GM19455 (cell line): ENCODE measurements around the gene ZNF516.

Experiments
- ATAC-seq: cut with Tn5 transposase; IDR thresholded peaks from one replicate; pipeline ENCODE4 v1.9.1; 2021; ENCODE audit not compliant: unreplicated experiment

ZNF516 gene

DNA sequence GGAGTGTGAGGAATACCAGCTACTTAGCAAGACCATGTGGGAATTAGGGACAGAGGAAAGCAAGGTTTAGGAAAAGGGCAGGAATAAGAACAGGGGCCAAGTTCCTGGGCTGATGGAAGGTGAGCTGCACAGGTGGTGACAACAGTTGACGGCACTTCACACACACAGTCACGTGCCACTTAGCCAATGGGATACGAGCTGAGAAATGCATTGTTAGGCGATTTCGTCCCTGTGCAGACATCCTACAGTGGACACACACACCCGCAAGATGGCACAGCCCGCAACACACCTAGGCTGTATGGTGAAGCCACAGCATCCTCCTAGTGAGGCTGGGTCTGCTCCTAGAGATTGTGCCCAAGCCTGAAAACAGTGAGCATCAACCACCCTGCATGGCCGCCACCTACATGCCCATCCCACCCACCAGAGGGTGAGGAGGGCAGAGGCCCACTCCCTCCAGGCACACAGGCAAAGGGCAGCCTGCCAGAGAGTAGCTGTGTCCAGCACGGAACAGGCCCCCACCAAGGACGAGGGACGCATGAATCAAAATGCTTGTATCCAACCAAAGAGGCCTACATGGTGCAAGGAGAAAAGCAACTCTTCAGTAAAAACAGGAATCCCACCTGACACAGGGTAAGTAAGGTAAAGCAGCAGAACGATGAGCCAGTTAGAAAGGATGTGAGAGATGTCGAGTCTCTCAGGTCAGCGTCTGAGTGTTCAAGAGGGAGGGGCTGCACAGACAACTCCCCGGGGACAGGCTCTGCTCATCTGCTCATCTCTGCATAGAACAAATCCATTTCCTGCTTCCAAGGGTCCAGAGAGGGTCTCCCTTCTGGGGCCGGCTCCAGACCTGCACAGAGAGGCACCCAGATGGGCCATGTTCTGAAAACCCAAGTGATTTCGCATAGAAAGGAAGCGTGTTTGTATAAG, 51.3 kb downstream of the ZNF516 start:
- no peak for ATAC-seq

DNA sequence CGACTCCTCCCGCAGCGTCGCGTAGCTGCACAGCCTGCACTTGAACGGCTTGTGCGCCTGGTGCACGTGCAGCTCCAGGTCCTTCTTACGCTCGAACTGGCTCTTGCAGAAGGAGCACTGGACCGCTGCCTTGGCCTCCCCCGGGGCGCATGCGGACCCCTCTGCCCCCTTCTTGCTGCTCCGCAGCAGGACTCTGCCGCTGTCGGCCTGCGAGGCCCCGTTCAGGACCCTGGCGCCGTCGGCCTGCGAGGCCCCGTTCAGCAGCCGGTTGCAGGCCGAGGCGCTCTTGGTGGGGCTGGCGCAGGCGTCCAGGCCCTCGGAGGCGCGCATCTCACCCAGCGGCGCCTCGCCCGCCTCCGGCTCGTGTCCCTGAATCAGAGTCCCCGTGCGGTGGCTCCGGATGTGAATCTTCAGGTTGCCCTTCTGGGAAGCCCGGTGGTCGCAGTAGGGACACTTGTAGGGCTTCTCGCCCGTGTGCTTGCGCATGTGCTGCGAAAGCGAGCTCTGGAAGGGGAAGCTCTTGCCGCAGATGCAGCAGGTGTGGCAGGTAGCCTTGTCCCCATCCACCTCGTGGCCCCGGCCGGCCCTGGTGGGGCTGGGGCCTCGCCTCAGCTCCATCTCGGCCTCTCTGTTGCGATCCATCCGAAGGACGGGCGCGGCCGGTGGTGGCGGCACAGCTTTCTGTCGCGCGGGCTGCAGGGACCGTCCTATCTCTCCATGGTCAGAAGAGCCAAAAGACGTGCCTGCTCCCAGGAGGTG, 52.5 kb downstream of the ZNF516 start:
- ATAC-seq, result no peak

GRCh38 chr18:76441668-76442412, 53.2 kb downstream of the ZNF516 start:
- no peak for ATAC-seq

GRCh38 chr18:76441002-76441667, 53.9 kb downstream of the ZNF516 start:
- ATAC-seq, result no peak

- no peak for ATAC-seq
Observed at GRCh38 chr18:76437910-76438309, 57.1 kb downstream of the ZNF516 start.

- no peak for ATAC-seq
Observed at GRCh38 chr18:76437011-76437410, 58.0 kb downstream of the ZNF516 start.

- no peak for ATAC-seq
Observed at GRCh38 chr18:76436342-76436741, 58.7 kb downstream of the ZNF516 start.

DNA sequence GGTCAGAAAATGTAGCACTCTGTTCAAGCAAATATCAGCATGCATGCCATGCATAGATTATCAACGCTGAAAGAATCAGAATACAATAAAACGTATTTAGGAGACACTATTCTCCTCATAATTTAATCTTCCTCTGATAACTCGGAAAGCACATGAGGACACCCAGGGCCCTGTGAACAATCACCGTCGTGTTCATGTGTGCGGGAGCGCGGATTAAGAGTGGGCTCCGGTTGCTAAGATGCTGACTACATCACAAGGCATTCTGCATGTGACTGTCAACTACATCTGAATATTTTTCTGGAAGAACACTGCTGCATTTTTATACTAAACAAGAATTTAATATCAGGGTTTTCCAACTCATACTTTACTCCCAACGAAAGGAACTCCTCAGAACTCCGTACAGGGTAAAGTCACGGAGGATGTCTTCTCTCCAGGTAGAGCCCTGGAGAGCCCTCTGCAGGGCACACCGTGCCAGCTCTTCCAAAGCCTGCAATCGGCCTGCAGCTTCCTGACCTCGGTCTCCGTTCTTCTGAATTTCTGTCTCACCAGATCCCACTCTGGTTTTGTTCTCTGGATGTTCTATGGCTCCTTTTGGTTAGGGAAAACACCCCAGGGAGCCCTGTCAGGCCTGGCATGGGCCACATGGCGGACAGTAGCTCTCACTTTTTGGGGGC, 59.6 kb downstream of the ZNF516 start:
- ATAC-seq, result no peak

DNA sequence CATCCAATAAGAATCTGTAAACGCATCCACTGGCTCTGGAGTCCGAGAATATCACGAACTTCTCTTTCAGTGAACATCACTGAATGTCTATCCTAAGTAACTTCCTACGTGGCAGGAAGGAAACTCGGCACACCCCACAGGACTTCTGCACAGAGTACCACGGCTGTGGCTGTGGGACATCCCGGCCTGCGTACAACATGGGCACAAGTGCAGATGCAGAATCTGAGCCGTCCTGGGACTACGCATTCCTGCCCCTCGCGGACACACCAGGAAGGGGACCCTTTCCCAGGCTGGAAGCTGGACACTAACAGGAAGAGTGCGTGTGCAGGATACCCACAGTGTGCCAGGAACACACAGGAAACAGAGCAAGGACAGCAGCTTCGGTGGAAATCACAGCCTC, 60.6 kb downstream of the ZNF516 start:
- no peak for ATAC-seq

GRCh38 chr18:76433788-76434187, 61.3 kb downstream of the ZNF516 start:
- ATAC-seq, result no peak

DNA sequence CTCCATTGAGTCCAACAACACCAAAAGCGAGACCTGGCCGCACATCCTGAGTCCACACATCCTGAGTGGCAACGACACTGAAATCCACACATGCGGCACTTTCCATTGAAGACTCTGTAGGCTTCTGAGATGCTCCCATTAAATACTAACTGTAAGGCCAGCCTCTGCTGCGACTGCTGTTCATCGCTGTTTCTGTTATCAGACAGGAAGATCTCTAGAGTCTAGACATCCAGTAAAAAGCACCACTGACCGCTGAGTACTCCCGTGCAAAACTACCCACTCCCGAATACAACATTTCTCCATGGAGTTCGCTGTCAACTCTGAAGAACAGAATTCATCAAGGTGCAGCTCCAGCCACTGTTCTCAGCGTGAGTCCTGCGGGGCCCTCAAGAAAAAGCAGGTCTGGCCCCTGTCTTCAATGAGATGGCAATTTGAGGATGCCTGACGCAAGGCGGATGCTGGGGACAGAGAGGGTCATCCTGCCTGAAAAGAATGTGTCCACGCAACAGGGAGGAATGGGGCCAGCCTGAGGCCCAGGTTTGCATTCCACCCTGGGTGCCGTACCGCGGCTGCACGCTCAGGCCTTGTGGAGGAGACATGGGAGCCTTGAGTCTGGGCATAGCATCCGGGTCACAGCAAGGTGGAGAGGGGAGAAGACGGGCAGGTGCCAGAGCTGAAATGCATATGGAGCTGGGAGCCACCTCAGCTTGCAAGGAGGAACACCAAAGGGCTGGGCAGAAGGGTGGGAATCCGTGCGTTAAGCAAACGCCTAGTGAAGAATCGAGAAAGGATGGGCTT, 61.9 kb downstream of the ZNF516 start:
- no peak for ATAC-seq

GRCh38 chr18:76432274-76432755, 62.7 kb downstream of the ZNF516 start:
- no peak for ATAC-seq

- ATAC-seq, result no peak
Observed at GRCh38 chr18:76431437-76432273, 63.4 kb downstream of the ZNF516 start.

DNA sequence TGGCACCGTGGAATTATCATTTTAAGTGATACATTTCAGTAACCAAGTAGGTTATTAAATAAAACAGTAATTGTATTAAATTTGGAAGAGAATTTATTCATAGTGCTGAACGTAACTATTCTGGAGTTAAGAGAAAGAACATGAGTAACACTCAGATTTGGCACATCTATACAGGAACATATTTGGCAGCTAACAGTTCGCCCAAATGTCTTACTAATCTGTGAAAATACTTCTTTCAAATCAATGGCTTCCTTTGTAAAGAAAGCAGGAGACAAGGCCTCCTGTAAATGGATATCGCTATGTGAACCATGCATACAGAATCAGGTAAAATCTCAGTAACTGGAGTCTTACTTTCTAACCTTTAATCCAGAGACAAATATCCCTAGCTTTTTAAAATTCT, 64.4 kb downstream of the ZNF516 start:
- no peak for ATAC-seq

DNA sequence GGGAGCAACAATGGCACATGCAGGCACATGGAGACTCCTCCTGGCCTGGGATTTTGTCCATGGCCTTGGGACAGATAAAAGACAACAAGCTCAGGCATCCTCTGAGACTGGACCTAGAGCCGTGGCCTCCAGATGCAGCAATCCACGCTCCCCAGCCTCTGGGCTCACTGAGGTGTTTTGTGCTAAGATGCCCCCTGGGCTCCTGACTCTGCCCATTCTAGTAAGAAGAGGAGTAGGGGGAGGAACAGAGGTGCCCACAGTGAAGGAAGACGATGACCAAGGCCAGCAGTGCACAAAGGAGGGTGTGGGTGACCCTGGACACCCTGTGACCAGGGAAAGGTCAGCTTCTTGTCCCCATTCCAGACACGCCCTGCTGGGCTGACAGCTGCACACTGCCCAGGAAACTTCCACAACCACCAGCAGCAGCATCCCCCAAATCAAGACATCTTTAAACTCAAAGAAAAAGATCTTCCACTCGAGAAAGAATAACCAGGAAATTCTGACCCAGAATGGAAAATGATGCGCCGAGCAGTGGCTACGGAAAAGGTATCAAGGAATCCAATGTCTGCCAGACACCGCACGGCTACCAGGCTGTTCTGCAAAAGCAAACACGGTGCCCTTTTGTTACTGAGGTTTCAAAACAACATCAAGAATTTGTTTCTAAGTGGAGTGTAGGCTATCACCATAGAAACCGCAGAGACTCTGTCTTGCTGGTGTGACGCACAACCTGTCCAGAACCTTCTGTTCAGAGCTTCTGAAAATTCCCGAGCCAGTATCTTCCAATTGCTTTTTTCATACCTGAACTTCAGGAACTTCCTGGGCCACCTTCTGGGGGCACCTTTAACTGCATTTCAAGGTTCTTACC, 65.5 kb downstream of the ZNF516 start:
- ATAC-seq, result no peak

DNA sequence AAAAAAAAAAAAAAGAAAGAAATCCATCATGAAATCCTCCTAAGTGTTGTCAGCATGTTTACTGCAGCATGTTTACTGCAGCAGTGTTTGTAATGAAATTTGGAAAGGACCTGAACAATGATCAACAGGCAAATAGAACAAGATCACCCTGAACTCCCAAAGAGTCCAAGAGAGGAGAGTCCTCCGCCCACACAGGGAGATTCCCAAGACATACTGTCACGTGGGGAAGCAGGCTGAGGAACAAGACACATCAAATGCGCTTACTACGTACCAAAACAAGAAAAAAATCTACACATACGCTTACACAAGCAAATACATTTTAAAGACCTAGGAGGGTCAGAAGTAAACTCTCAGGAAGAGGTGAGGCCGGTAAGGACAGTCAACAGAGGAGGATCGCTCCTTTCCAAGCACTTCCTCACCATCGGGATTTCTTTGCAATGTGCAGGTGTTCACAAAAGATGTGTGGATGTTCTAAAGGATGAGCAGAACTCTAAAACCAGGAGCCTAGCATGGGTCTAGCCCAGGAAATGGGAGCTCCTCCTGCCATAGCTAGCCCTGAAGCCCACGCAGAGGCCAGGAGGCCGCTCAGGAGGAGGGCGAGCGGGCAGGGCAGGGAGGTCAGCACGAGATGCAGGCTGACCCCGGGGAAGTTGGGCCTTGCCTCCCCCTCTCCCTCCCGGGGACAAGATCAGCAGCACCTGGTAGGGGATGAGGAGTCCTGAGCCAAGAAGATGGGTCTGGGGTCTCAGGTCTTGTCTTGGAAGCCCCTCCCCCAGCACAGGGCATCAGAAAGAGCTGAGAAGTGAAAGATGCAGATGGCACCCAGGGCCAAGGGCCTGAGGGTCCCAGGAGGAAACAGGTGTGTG, 66.4 kb downstream of the ZNF516 start:
- no peak for ATAC-seq
